ENCODE data around the gene ATP1A2. TPM values are rescaled to one million over a fixed set of nuclear protein-coding genes. Genes with fewer than 3 reads are reported as not detected.

Gene ATP1A2
- 0.72 and 1.2 TPM in 2 replicates for total RNA-seq

GRCh38 chr1:160115545-160116282, at the start of gene ATP1A2:
Gene ATP1A2 (plus strand): TSS chr1:160115759. CDS start chr1:160115862, 103 bp downstream.
- no peaks in the 10 kb centered on the region for H3K36me3 ChIP-seq (ENCODE audit: insufficient read depth, low read length)
- H3K27me3 ChIP-seq (ENCODE audit: insufficient read depth, low read length), result peaks cover 23% of the 10 kb centered on the region
- H4K20me1 ChIP-seq (ENCODE audit: insufficient read depth, low read length), result no peaks in the 10 kb centered on the region
- no peaks in the 10 kb centered on the region for H3K4me1 ChIP-seq (ENCODE audit: insufficient read depth, low read length)
- DNase-seq (ENCODE audit: insufficient read length, low spot score, missing footprints), result peak; percentile 74
- no peak within 1 kb of the TSS for H3K27ac ChIP-seq (ENCODE audit: low read depth, low read length)
- no peaks in the 10 kb centered on the region for H3K9me3 ChIP-seq (ENCODE audit: low read depth, low read length)
- no peak within 1 kb of the TSS for H3K4me3 ChIP-seq (ENCODE audit: insufficient read depth, low read length)
- no peak within 1 kb of the TSS for H2AFZ ChIP-seq (ENCODE audit: low read length)
- H3K4me2 ChIP-seq (ENCODE audit: insufficient read depth, low read length), result no peak within 1 kb of the TSS
- no peak for TF ChIP-seq CTCF (IDR thresholded peaks at IDR 0.05; ENCODE audit: extremely low read depth, low read depth, low read length)
- H3K79me2 ChIP-seq (ENCODE audit: insufficient read depth, low read length), result no peaks in the 10 kb centered on the region

- peaks cover 78% of the 10 kb centered on the region for H3K27me3 ChIP-seq (ENCODE audit: insufficient read depth, low read length)
- H3K4me3 ChIP-seq (ENCODE audit: insufficient read depth, low read length), result no peak overlapping the region
- no peaks in the 10 kb centered on the region for H4K20me1 ChIP-seq (ENCODE audit: insufficient read depth, low read length)
- no peak overlapping the region for H2AFZ ChIP-seq (ENCODE audit: low read length)
- no peak overlapping the region for H3K27ac ChIP-seq (ENCODE audit: low read depth, low read length)
- H3K4me2 ChIP-seq (ENCODE audit: insufficient read depth, low read length), result no peak overlapping the region
- TF ChIP-seq CTCF (IDR thresholded peaks at IDR 0.05; ENCODE audit: extremely low read depth, low read depth, low read length), result no peak
- no peaks in the 10 kb centered on the region for H3K9me3 ChIP-seq (ENCODE audit: low read depth, low read length)
- H3K4me1 ChIP-seq (ENCODE audit: insufficient read depth, low read length), result no peaks in the 10 kb centered on the region
- peak; percentile 72 for DNase-seq (ENCODE audit: insufficient read length, low spot score, missing footprints)
- H3K79me2 ChIP-seq (ENCODE audit: insufficient read depth, low read length), result no peaks in the 10 kb centered on the region
- H3K36me3 ChIP-seq (ENCODE audit: insufficient read depth, low read length), result no peaks in the 10 kb centered on the region
Measured at GRCh38 chr1:160066829-160067745, 48.5 kb upstream of the ATP1A2 start.

GRCh38 chr1:160068225-160068624, 47.3 kb upstream of the ATP1A2 start:
- Histone ChIP-seq H3K4me1 (ENCODE audit: insufficient read depth, low read length) (no peaks in the 10 kb centered on the region), H3K79me2 (ENCODE audit: insufficient read depth, low read length) (no peaks in the 10 kb centered on the region), H3K4me2 (ENCODE audit: insufficient read depth, low read length) (no peak overlapping the region), H4K20me1 (ENCODE audit: insufficient read depth, low read length) (no peaks in the 10 kb centered on the region), H3K4me3 (ENCODE audit: insufficient read depth, low read length) (no peak overlapping the region), H2AFZ (ENCODE audit: low read length) (no peak overlapping the region), H3K27ac (ENCODE audit: low read depth, low read length) (no peak overlapping the region), H3K27me3 (ENCODE audit: insufficient read depth, low read length) (peaks cover 69% of the 10 kb centered on the region), H3K36me3 (ENCODE audit: insufficient read depth, low read length) (no peaks in the 10 kb centered on the region), H3K9me3 (ENCODE audit: low read depth, low read length) (no peaks in the 10 kb centered on the region)
- no peak for TF ChIP-seq CTCF (IDR thresholded peaks at IDR 0.05; ENCODE audit: extremely low read depth, low read depth, low read length)
- peak; percentile 70 for DNase-seq (ENCODE audit: insufficient read length, low spot score, missing footprints)
